ENCODE results near the gene KNCN.

- TF ChIP-seq CTCF (IDR thresholded peaks at IDR 0.05) (no peak), POLR2A (IDR thresholded peaks at IDR 0.05) (no peak)
Measured at GRCh38 chr1:46562498-46562897, 11.1 kb upstream of the KNCN start.
